Ectodermal cell (in vitro differentiated cells): ENCODE data around the gene AAK1. TPM values are rescaled to one million over a fixed set of nuclear protein-coding genes. Genes with fewer than 3 reads are reported as not detected.

Experiments used
- H3K27ac ChIP-seq: 2 replicates; pipeline ENCODE4 v1.7.0; 2013; ENCODE audit warnings: mild to moderate bottlenecking, low read depth, low read length; ENCODE audit not compliant: insufficient read depth, poor library complexity, severe bottlenecking
- H3K27me3 ChIP-seq: 2 replicates; pipeline ENCODE4 v1.7.0; 2013; ENCODE audit warnings: mild to moderate bottlenecking, low read length; ENCODE audit not compliant: insufficient read depth, control insufficient read depth, poor library complexity, severe bottlenecking
- H3K36me3 ChIP-seq: one replicate; pipeline ENCODE4 v1.7.0; 2013; ENCODE audit warnings: low read length; ENCODE audit not compliant: control insufficient read depth, insufficient read depth
- H3K4me1 ChIP-seq: one replicate; pipeline ENCODE4 v1.7.0; 2013; ENCODE audit warnings: low read length; ENCODE audit not compliant: control insufficient read depth, insufficient read depth
- H3K4me3 ChIP-seq: 2 replicates; pipeline ENCODE4 v1.7.0; 2013; ENCODE audit warnings: low read depth, low read length, control low read depth; ENCODE audit not compliant: insufficient read depth
- H3K9me3 ChIP-seq: 2 replicates; pipeline ENCODE4 v1.7.0; 2013; ENCODE audit warnings: mild to moderate bottlenecking, low read length, moderate library complexity; ENCODE audit not compliant: control insufficient read depth
- WGBS, 2 experiments: methylation state at CpG; one replicate each; pipeline ENCODE4 v1.1.7; 2013; ENCODE audit warnings: missing lambda C conversion rate in 2 of 2; 5-methylcytosine and 5-hydroxymethylcytosine counted together
- polyA plus RNA-seq, 4 experiments: library from polyadenylated mRNA; stranded (reverse); fragments of 50-300 nt; gene quantifications; one replicate each; pipeline ENCODE4 v1.2.3, GENCODE V29; 2013

AAK1 gene
- polyA plus RNA-seq (2013, experiment 1 of 4), result 23.8 TPM
- polyA plus RNA-seq (2013, experiment 2 of 4), result 22.2 TPM
- polyA plus RNA-seq (2013, experiment 3 of 4), result 17.9 TPM
- 18.1 TPM for polyA plus RNA-seq (2013, experiment 4 of 4)

GRCh38 chr2:69643602-69644505, at the start of gene AAK1:
AAK1 (minus strand) TSS chr2:69643739; CDS start chr2:69643040, 699 bp downstream.
- Histone ChIP-seq H3K4me3 (peak within 1 kb of the TSS; percentile 92), H3K4me1 (peaks cover 31% of the 10 kb centered on the region), H3K36me3 (no peaks in the 10 kb centered on the region), H3K9me3 (no peaks in the 10 kb centered on the region), H3K27ac (peak within 1 kb of the TSS; percentile 81), H3K27me3 (no peaks in the 10 kb centered on the region)
- WGBS, 2 experiments, result 0 to 1% methylated on average over 78 to 80 of the region's 81 CpGs

- H3K4me1 ChIP-seq, result no peaks in the 10 kb centered on the region
- H3K4me3 ChIP-seq, result no peak overlapping the region
- no peak overlapping the region for H3K27ac ChIP-seq
- H3K27me3 ChIP-seq, result no peaks in the 10 kb centered on the region
- H3K36me3 ChIP-seq, result no peaks in the 10 kb centered on the region
- 100% methylated on average over 1 of the region's 2 CpGs; no CpG with 5 or more reads in 1 of the 2 experiments for WGBS, 2 experiments
- no peaks in the 10 kb centered on the region for H3K9me3 ChIP-seq
Measured at GRCh38 chr2:69692424-69692823, 48.9 kb upstream of the AAK1 start.

- Histone ChIP-seq H3K4me3 (no peak overlapping the region), H3K27me3 (no peaks in the 10 kb centered on the region), H3K36me3 (no peaks in the 10 kb centered on the region), H3K4me1 (no peaks in the 10 kb centered on the region), H3K9me3 (no peaks in the 10 kb centered on the region), H3K27ac (no peak overlapping the region)
- WGBS, 2 experiments, result 87 to 94% methylated on average over 1 of the region's 2 CpGs
Measured at GRCh38 chr2:69689969-69690368, 46.4 kb upstream of the AAK1 start.

- Histone ChIP-seq H3K27me3 (no peaks in the 10 kb centered on the region), H3K4me3 (no peak overlapping the region), H3K9me3 (no peaks in the 10 kb centered on the region), H3K4me1 (no peaks in the 10 kb centered on the region), H3K36me3 (no peaks in the 10 kb centered on the region), H3K27ac (no peak overlapping the region)
- WGBS, 2 experiments, result 94 to 100% methylated on average over 2 to 3 of the region's 3 CpGs
Measured at GRCh38 chr2:69689466-69689865, 45.9 kb upstream of the AAK1 start.

GRCh38 chr2:69687971-69688611, 44.6 kb upstream of the AAK1 start:
- WGBS, 2 experiments, result 88 to 98% methylated on average over 6 of the region's 7 CpGs

GRCh38 chr2:69686813-69687212, 43.3 kb upstream of the AAK1 start:
- WGBS, 2 experiments, result 94 to 95% methylated on average over 5 of the region's 5 CpGs
- H3K4me1 ChIP-seq, result no peaks in the 10 kb centered on the region
- no peaks in the 10 kb centered on the region for H3K36me3 ChIP-seq
- no peaks in the 10 kb centered on the region for H3K27me3 ChIP-seq
- no peak overlapping the region for H3K4me3 ChIP-seq
- H3K9me3 ChIP-seq, result no peaks in the 10 kb centered on the region
- H3K27ac ChIP-seq, result no peak overlapping the region

More at GRCh38 chr2:69687971-69688611, 44.6 kb upstream of the AAK1 start:
- no peaks in the 10 kb centered on the region for H3K9me3 ChIP-seq
- no peak overlapping the region for H3K4me3 ChIP-seq
- no peak overlapping the region for H3K27ac ChIP-seq
- H3K36me3 ChIP-seq, result no peaks in the 10 kb centered on the region
- H3K4me1 ChIP-seq, result no peaks in the 10 kb centered on the region
- no peaks in the 10 kb centered on the region for H3K27me3 ChIP-seq

GRCh38 chr2:69685321-69686048, 41.9 kb upstream of the AAK1 start:
- Histone ChIP-seq H3K4me1 (no peaks in the 10 kb centered on the region), H3K27me3 (no peaks in the 10 kb centered on the region), H3K36me3 (no peaks in the 10 kb centered on the region), H3K9me3 (no peaks in the 10 kb centered on the region), H3K27ac (no peak overlapping the region), H3K4me3 (no peak overlapping the region)
- WGBS, 2 experiments, result 93 to 95% methylated on average over 5 of the region's 5 CpGs

- H3K9me3 ChIP-seq, result no peaks in the 10 kb centered on the region
- no peak overlapping the region for H3K4me3 ChIP-seq
- no peak overlapping the region for H3K27ac ChIP-seq
- no peaks in the 10 kb centered on the region for H3K36me3 ChIP-seq
- H3K27me3 ChIP-seq, result no peaks in the 10 kb centered on the region
- H3K4me1 ChIP-seq, result no peaks in the 10 kb centered on the region
- 90 to 93% methylated on average over 5 of the region's 5 CpGs for WGBS, 2 experiments
Measured at GRCh38 chr2:69683170-69683971, 39.8 kb upstream of the AAK1 start.

GRCh38 chr2:69682525-69682924, 39.0 kb upstream of the AAK1 start:
- Histone ChIP-seq H3K4me3 (no peak overlapping the region), H3K9me3 (no peaks in the 10 kb centered on the region), H3K27me3 (no peaks in the 10 kb centered on the region), H3K36me3 (no peaks in the 10 kb centered on the region), H3K27ac (no peak overlapping the region), H3K4me1 (no peaks in the 10 kb centered on the region)
- WGBS, 2 experiments, result 80 to 100% methylated on average over 1 of the region's 1 CpG
